Type B pancreatic cell (in vitro differentiated cells): ENCODE data around the gene NPBWR2. TPM values are rescaled to one million over a fixed set of nuclear protein-coding genes. Genes with fewer than 3 reads are reported as not detected.
"Not testable (repeated sequence)": the region's sequence is repeated elsewhere in the genome, so short reads cannot be mapped to it uniquely, and the experiment has no call there.

Experiments
- DNase-seq: peaks from one replicate; pipeline ENCODE4 v3.0.0; 2021; ENCODE audit warnings: mixed read lengths; ENCODE audit not compliant: unreplicated experiment; ENCODE audit errors: extremely low spot score
- H3K27ac Mint-ChIP-seq: 2 replicates; pipeline ENCODE4 v1.8.0; 2021; ENCODE audit warnings: mild to moderate bottlenecking, mixed read lengths
- H3K27me3 Mint-ChIP-seq: 2 replicates; pipeline ENCODE4 v1.8.0; 2021; ENCODE audit warnings: mixed read lengths
- H3K36me3 Mint-ChIP-seq: 2 replicates; pipeline ENCODE4 v1.8.0; 2021; ENCODE audit warnings: mixed read lengths
- H3K4me1 Mint-ChIP-seq: one replicate; pipeline ENCODE4 v1.8.0; 2021; ENCODE audit warnings: mixed read lengths; ENCODE audit not compliant: unreplicated experiment
- H3K4me3 Mint-ChIP-seq: 2 replicates; pipeline ENCODE4 v1.8.0; 2021; ENCODE audit warnings: mild to moderate bottlenecking, mixed read lengths
- H3K9me3 Mint-ChIP-seq: 2 replicates; pipeline ENCODE4 v1.8.0; 2021; ENCODE audit warnings: mixed read lengths
- total RNA-seq: library from RNA; stranded (reverse); gene quantifications from 2 replicates; pipeline ENCODE4 v1.2.1, GENCODE V29; 2021; ENCODE audit warnings: low replicate concordance
- TF ChIP-seq, protein P1 (sequence below): fragments of 200-600 bp; sonication (generic); conservative IDR thresholded peaks from 2 replicates; pipeline ENCODE4 v1.5.0; 2021; ENCODE audit warnings: antibody characterized with exemption, mild to moderate bottlenecking

NPBWR2 gene
- total RNA-seq, 1 donor from 2014 or later, result not detected

DNA sequence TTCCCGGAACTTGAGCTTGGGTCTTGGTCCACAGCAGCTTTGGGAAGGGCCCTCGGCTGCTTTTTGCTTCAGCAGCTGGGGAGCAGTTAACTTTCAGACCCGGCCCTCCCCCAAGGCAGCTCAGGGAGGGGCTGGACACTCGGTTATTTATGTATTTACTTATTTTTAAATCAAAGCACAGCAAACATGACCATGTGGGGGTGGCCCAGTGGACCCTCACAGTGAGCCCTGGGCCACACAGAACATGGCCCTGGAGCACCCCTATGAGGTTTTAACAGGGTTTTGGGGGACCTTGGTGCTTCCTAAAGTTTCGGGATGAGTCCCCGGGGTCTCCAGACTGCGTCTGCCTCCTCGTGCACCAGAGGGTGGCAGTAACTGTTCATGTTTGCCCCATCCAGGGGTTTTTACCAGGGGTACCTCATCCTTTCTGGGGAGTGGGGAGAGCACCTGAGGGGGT, 26.6 kb upstream of the NPBWR2 start:
- peaks cover 12% of the 10 kb centered on the region for H3K27me3 Mint-ChIP-seq
- no peaks in the 10 kb centered on the region for H3K9me3 Mint-ChIP-seq
- H3K4me1 Mint-ChIP-seq, result no peaks in the 10 kb centered on the region
- no peak overlapping the region for H3K27ac Mint-ChIP-seq
- H3K4me3 Mint-ChIP-seq, result no peak overlapping the region
- no peaks in the 10 kb centered on the region for H3K36me3 Mint-ChIP-seq
- TF ChIP-seq, protein P1, sequence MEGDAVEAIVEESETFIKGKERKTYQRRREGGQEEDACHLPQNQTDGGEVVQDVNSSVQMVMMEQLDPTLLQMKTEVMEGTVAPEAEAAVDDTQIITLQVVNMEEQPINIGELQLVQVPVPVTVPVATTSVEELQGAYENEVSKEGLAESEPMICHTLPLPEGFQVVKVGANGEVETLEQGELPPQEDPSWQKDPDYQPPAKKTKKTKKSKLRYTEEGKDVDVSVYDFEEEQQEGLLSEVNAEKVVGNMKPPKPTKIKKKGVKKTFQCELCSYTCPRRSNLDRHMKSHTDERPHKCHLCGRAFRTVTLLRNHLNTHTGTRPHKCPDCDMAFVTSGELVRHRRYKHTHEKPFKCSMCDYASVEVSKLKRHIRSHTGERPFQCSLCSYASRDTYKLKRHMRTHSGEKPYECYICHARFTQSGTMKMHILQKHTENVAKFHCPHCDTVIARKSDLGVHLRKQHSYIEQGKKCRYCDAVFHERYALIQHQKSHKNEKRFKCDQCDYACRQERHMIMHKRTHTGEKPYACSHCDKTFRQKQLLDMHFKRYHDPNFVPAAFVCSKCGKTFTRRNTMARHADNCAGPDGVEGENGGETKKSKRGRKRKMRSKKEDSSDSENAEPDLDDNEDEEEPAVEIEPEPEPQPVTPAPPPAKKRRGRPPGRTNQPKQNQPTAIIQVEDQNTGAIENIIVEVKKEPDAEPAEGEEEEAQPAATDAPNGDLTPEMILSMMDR, result peak; percentile 41
- no peak for DNase-seq

DNA sequence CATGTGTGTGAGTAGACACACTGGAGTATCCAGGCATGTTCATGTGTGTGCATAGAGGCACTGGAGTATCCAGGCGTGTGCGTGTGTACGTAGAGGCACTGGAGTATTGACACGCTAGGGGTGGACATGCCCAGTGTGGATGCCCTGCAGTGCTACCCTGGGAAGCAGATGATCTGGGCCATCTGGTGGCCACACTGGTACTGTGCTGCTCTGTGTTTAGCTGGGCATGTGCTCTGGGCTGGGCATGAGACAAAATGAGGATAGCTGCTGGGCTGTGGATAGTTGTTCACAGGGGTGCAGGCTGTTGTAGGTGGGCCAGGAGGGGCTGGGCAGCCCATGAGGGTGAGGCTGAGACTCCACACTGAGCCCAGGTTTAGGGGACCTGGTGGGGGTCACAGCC, 24.0 kb upstream of the NPBWR2 start:
- Mint-ChIP-seq H3K36me3 (no peaks in the 10 kb centered on the region), H3K4me3 (no peak overlapping the region), H3K9me3 (peaks cover 4% of the 10 kb centered on the region), H3K27me3 (peaks cover 23% of the 10 kb centered on the region), H3K4me1 (no peaks in the 10 kb centered on the region), H3K27ac (no peak overlapping the region)
- TF ChIP-seq, protein P1, result no peak
- no peak for DNase-seq

DNA sequence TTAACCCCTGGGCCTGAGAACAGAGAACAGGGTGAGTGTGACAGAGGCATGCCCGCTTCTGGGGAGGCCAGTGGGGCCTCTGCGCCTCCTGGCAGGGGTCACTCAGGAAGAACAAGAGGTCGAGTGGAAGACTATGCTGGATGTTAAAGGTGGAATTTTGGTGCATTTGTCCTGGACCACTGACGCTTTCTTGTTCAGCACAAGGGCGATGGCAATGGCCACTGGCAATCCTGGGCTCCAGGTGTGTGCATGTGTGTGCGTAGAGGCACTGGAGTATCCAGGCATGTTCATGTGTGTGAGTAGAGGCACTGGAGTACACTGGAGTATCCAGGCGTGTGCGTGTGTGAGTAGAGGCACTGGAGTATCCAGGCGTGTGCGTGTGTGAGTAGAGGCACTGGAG, 23.5 kb upstream of the NPBWR2 start:
- TF ChIP-seq, protein P1, result no peak
- H3K4me3 Mint-ChIP-seq, result no peak overlapping the region
- H3K27ac Mint-ChIP-seq, result no peak overlapping the region
- peaks cover 22% of the 10 kb centered on the region for H3K27me3 Mint-ChIP-seq
- no peaks in the 10 kb centered on the region for H3K4me1 Mint-ChIP-seq
- H3K36me3 Mint-ChIP-seq, result no peaks in the 10 kb centered on the region
- H3K9me3 Mint-ChIP-seq, result peaks cover 4% of the 10 kb centered on the region
- no peak for DNase-seq

DNA sequence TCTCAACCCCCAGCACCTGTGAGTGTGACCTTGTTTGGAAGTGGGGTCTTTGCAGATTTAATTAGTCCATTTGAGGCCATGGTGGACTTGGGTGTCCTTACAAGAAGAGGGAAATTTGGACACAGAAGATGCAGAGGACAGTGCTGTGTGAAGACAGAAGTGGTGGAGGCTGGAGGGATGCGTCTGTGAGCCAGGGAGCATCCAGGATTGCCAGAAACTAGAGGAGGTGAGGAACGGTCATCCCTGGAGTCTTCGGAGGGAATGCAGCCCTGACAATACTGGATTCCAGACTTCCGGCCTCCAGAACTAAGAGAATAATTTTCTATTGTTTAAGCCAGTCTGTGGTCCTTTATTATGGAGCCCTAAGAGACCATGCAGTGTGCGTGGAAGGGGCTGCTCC, 22.9 kb upstream of the NPBWR2 start:
- Mint-ChIP-seq H3K36me3 (no peaks in the 10 kb centered on the region), H3K9me3 (peaks cover 4% of the 10 kb centered on the region), H3K4me1 (no peaks in the 10 kb centered on the region), H3K4me3 (no peak overlapping the region), H3K27ac (no peak overlapping the region), H3K27me3 (peaks cover 17% of the 10 kb centered on the region)
- TF ChIP-seq, protein P1, result no peak
- DNase-seq, result no peak

DNA sequence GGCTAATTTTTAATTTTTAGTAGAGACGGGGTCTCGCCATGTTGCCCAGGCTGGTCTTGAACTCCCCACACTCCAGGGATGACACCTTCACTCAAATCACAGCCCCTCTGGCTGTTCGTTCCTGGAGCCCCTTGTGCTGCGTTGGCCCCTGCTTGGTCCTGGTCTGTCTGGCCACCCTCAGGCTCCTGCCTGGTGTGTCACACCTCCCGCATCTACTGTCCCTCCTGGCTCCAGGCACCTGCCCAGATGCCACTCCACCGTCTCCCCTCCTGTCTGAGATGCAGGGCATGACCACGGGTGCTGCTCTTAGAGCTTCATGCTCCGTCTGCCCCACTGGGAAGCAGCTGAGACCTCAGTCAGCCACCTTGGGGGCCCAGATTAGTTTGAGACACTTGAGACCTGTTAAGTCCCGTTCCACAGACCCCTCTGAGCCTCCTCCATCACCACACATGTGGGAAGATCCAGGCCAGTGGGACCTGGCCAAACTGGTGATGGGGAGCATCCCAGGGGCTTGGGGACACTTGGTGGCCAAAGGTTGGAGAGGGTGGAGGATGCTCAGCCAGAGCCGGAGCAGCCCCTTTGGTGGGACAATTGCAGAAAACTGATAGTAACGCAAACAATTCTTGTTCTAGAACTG, 21.9 kb upstream of the NPBWR2 start:
- DNase-seq, result no peak
- H3K9me3 Mint-ChIP-seq, result peaks cover 4% of the 10 kb centered on the region
- no peaks in the 10 kb centered on the region for H3K36me3 Mint-ChIP-seq
- no peak overlapping the region for H3K4me3 Mint-ChIP-seq
- TF ChIP-seq, protein P1, result no peak
- peaks cover 18% of the 10 kb centered on the region for H3K27me3 Mint-ChIP-seq
- no peaks in the 10 kb centered on the region for H3K4me1 Mint-ChIP-seq
- no peak overlapping the region for H3K27ac Mint-ChIP-seq

DNA sequence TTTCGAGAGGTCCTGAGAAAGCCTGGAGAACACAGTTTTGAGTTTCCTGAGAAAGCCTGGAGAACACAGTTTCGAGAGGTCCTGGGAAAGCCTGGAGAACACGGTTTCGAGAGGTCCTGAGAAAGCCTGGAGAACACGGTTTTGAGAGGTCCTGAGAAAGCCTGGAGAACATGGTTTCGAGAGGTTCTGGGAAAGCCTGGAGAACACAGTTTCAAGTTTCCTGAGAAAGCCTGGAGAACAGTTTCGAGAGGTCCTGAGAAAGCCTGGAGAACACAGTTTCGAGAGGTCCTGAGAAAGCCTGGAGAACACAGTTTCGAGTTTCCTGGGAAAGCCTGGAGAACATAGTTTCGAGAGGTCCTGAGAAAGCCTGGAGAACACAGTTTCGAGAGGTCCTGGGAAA, 16.2 kb upstream of the NPBWR2 start:
- H3K9me3 Mint-ChIP-seq, H3K36me3 Mint-ChIP-seq, H3K27ac Mint-ChIP-seq, DNase-seq, H3K4me3 Mint-ChIP-seq, H3K4me1 Mint-ChIP-seq: not testable (repeated sequence)
- H3K27me3 Mint-ChIP-seq, result peaks cover 42% of the 10 kb centered on the region

DNA sequence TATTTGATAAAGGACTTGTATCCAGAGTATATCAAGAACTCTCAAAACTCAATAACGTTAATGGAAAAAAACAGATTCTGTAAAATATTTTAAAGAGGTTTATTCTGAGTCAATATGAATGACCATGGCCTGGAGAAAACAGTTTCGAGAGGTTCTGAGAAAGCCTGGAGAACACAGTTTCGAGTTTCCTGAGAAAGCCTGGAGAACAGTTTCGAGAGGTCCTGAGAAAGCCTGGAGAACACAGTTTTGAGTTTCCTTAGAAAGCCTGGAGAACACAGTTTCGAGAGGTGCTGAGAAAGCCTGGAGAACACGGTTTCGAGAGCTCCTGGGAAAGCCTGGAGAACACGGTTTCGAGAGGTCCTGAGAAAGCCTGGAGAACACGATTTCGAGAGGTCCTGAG, 15.6 kb upstream of the NPBWR2 start:
- not testable (repeated sequence) for H3K36me3 Mint-ChIP-seq, H3K27ac Mint-ChIP-seq, H3K9me3 Mint-ChIP-seq, H3K4me1 Mint-ChIP-seq, H3K4me3 Mint-ChIP-seq, DNase-seq
- H3K27me3 Mint-ChIP-seq, result peaks cover 36% of the 10 kb centered on the region
